ENCODE data around the gene SSR1. TPM values are rescaled to one million over a fixed set of nuclear protein-coding genes. Genes with fewer than 3 reads are reported as not detected.
"Not testable (repeated sequence)": the region's sequence is repeated elsewhere in the genome, so short reads cannot be mapped to it uniquely, and the experiment has no call there.

SSR1 gene
- total RNA-seq, 1 experiment from 2014 or later, result 65.2 TPM

DNA sequence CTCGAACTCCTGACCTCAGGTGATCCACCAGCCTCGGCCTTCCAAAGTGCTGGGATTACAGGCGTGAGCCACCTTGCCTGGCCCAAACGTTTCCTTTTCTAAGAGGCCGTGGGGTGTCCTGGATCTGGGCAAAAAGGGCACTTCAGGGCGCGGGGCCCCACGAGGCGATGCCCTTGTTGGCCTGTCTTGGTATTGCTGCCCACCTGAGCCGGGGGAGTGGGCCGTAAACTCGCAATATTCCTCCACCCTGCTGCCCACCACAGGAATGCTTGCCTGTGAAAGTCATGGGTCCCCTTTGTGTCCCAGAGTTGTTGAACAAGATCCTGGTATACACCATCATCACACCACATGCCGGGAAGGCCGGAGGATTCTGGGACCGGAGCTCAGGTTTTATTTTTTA lies 49.0 kb downstream of the SSR1 start:
- no peaks in the 10 kb centered on the region for H3K79me2 ChIP-seq (ENCODE audit: low read length)
- ChIA-PET CTCF (no interaction called here), POLR2A (ENCODE audit: unreplicated experiment) (no interaction called here)
- no peak overlapping the region for H2AFZ ChIP-seq (ENCODE audit: low read length)
- H3F3A ChIP-seq (ENCODE audit: low read length, unreplicated experiment), result no peaks in the 10 kb centered on the region
- no peak overlapping the region for H3K9ac ChIP-seq (ENCODE audit: low read length)
- H3K4me1 ChIP-seq (ENCODE audit: insufficient read depth, low read length), result peaks cover 30% of the 10 kb centered on the region
- no peak for DNase-seq
- H3K36me3 ChIP-seq (ENCODE audit: low read depth, low read length), result no peaks in the 10 kb centered on the region
- H4K20me1 ChIP-seq (ENCODE audit: low read length), result no peaks in the 10 kb centered on the region
- intact Hi-C loops (cut with micrococcal nuclease), result no loop called here
- H3K9me2 ChIP-seq (replicated peaks; ENCODE audit: low read length), result no peaks in the 10 kb centered on the region
- no peaks in the 10 kb centered on the region for H3K9me3 ChIP-seq (ENCODE audit: low read length)
- H3K27ac ChIP-seq (ENCODE audit: low read length), result no peak overlapping the region
- H3K4me2 ChIP-seq (ENCODE audit: low read length), result no peak overlapping the region
- no peak for ATAC-seq
- no peaks in the 10 kb centered on the region for H3K27me3 ChIP-seq (ENCODE audit: low read length)
- no peak overlapping the region for H3K4me3 ChIP-seq (ENCODE audit: low read length)
- TF ChIP-seq EZH2phosphoT487 (IDR thresholded peaks at IDR 0.05; ENCODE audit: borderline replicate concordance, low read length) (no peak), CTCF (conservative IDR thresholded peaks at IDR 0.05; ENCODE audit: low read depth, low read length) (no peak), EZH2 (IDR thresholded peaks at IDR 0.05; ENCODE audit: low read length, unreplicated experiment) (no peak)
- BruUV-seq (replicated peaks), result no TSS peak

- H3K9me3 ChIP-seq (ENCODE audit: low read length); H2AFZ ChIP-seq (ENCODE audit: low read length); H3K4me3 ChIP-seq (ENCODE audit: low read length); H3K27me3 ChIP-seq (ENCODE audit: low read length); POLR2A ChIA-PET (ENCODE audit: unreplicated experiment); H3K36me3 ChIP-seq (ENCODE audit: low read depth, low read length); H3K79me2 ChIP-seq (ENCODE audit: low read length); H3K9ac ChIP-seq (ENCODE audit: low read length); intact Hi-C loops (cut with micrococcal nuclease); H3K9me2 ChIP-seq (replicated peaks; ENCODE audit: low read length); H3F3A ChIP-seq (ENCODE audit: low read length, unreplicated experiment); DNase-seq; H3K4me2 ChIP-seq (ENCODE audit: low read length); ATAC-seq; BruUV-seq (replicated peaks); CTCF ChIA-PET; H3K27ac ChIP-seq (ENCODE audit: low read length); H4K20me1 ChIP-seq (ENCODE audit: low read length): not testable (repeated sequence)
- H3K4me1 ChIP-seq (ENCODE audit: insufficient read depth, low read length), result peaks cover 30% of the 10 kb centered on the region
Measured at GRCh38 chr6:7263519-7263805, 49.5 kb downstream of the SSR1 start.

DNA sequence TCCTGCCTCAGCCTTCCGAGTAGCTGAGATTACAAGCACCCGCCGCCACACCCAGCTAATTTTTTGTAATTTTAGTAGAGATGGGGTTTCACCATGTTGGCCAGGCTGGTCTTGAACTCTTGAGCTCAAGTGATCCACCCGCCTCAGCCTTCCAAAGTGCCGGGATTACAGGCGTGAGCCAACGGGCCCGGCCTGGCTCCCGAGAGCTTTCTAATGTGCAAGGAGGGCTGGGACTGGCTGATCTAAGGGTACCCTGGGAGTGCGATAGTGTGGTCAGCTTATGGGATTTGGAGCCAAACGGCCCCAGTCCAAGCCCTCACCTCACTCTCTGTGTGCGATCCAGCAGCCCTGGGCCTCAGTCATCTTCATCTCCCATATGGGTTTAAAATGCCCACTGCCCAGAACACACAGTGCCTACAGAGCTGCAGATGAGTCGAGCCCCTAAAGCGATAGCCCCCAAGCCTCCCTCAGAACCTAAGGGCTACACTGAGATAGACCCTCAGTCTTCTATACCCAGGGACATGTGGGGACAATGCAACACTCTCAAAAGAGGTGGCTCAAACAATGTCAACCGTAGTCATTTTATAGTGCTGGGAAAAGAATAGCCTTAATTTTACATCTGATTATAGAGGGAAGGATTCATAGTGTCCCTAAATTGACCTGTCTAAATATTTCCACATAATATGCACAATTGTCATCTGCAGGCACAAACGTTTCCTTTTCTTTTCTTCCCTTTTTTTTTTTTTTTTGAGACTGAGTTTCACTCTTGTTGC lies 50.1 kb downstream of the SSR1 start:
- CTCF ChIA-PET, result no interaction called here
- DNase-seq (no peak), ATAC-seq (no peak)
- H3K4me3 ChIP-seq (ENCODE audit: low read length), result no peak overlapping the region
- TF ChIP-seq EZH2phosphoT487 (IDR thresholded peaks at IDR 0.05; ENCODE audit: borderline replicate concordance, low read length), result no peak
- TF ChIP-seq CTCF (conservative IDR thresholded peaks at IDR 0.05; ENCODE audit: low read depth, low read length), result no peak
- TF ChIP-seq EZH2 (IDR thresholded peaks at IDR 0.05; ENCODE audit: low read length, unreplicated experiment), result no peak
- no peaks in the 10 kb centered on the region for H3K36me3 ChIP-seq (ENCODE audit: low read depth, low read length)
- H3K27me3 ChIP-seq (ENCODE audit: low read length), result no peaks in the 10 kb centered on the region
- H3K9ac ChIP-seq (ENCODE audit: low read length), result no peak overlapping the region
- no peaks in the 10 kb centered on the region for H3K9me2 ChIP-seq (replicated peaks; ENCODE audit: low read length)
- no TSS peak for BruUV-seq (replicated peaks)
- no peaks in the 10 kb centered on the region for H3F3A ChIP-seq (ENCODE audit: low read length, unreplicated experiment)
- H3K9me3 ChIP-seq (ENCODE audit: low read length), result no peaks in the 10 kb centered on the region
- H3K4me1 ChIP-seq (ENCODE audit: insufficient read depth, low read length), result peaks cover 26% of the 10 kb centered on the region
- POLR2A ChIA-PET (ENCODE audit: unreplicated experiment), result no interaction called here
- H4K20me1 ChIP-seq (ENCODE audit: low read length), result no peaks in the 10 kb centered on the region
- intact Hi-C loops (cut with micrococcal nuclease), result no loop called here
- no peaks in the 10 kb centered on the region for H3K79me2 ChIP-seq (ENCODE audit: low read length)
- H3K27ac ChIP-seq (ENCODE audit: low read length), result no peak overlapping the region
- no peak overlapping the region for H2AFZ ChIP-seq (ENCODE audit: low read length)
- no peak overlapping the region for H3K4me2 ChIP-seq (ENCODE audit: low read length)

Data from PC-3 (cell line).